ENCODE measurements around the gene AMER2.

Gene AMER2

DNA sequence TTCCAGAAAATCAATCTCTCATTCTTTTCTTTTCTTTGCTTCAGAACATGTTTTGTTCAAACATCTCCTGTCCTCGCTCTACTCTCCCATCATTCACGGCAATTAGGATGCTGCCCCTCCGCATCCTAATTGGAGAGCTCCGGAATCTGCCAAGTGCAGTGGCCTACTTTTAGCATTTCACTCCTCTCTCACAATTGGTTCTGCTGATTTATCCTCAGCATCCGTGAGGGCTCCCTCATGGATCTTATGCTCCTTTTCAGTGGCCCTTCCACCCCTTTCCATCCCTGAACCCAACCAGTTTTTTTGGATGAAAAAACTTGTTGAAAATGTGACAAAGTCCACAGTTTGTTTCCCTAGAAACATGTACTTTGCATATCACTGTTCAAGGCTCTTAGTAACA is 22.4 kb downstream of the AMER2 start:
- DNase-seq, result no peak

DNA sequence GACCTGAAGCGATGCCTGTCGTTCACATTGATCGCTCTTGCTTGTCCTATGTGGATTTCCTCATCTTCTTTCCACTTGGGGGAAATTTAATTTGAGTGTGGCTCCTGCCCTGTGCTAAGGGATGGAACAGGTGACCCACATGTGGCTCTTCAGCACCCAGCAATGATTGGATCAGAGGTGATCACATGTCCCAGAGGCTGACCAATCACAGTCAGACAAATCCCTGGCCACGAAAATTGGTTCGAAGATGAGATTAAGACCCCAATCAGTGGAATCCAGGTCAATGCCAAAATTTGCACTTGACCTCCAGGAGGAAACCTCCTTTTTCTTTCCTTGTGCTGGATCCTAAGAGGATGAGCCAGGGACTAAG is 23.7 kb downstream of the AMER2 start:
- no peak for DNase-seq

DNA sequence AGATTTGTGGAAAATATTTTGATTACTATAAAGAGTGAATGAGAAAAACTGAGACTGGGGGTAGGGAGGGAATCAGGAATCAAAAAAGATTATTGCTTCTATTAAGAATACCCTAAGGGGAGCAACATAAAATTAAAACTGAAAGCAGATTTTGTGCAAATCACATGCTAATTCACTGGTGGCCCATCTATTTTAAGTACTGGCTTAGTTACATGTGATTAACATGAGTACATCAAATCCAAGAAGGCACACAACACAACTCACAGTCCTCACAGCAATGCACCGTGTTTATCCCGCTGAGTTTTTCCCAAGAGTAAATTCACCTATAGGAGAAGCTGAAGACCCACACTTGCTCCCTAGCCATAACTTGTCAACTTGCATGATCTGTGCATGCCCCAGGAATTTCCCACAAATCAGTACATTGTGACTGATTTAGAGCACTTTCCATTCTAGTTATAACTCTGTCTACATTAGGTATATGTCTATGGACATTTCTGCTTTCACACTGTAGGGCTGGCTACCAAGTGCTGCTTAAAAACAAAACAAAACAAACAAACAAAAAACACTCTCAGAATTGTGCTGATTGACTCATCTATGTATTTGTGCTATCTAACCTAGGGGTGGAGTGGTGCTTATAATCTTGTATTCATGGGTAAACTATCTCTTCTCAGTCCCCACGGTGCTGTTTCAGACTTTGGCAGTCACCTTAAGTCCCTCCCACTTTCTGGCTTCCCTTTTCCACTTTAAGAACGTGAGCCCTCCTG is 24.3 kb downstream of the AMER2 start:
- no peak for DNase-seq

DNA sequence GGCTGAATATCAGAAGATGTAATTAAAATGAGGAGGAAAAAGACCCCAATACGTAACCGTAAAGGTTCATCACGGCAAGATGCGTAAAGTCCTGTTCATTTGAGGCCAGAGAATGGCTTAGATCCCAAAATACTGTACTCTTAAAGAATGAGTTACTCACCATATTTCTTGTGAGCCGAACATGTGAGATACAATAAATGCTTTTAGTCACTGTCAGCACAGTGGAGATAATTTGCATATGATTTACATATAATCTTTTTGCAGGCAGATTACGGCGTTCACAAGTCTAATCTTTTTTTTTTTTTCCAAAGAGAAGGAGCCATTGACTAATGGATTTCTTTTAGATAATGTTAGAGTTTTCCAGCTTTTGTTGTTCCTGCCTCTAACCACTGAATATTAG is 28.4 kb downstream of the AMER2 start:
- no peak for DNase-seq

DNA sequence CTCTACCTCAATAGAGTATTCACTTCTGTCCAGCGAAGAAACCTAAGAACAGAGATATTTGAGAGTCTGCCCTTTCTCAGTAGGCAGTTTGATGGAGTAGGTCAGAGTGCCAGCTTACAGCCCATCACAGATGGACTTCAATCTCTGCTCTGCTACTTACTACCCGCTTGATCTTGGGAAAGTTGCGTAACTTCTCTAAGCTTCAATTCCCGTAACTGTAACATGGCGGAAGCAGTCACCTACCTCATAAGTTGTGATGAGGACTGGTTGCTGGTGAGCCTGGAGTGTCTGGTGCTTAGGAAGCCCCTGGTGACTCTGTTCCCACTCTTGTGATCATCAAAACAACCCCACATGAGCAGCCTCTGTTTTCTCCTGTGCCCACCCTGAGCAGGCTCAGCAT is 31.0 kb downstream of the AMER2 start:
- no peak for DNase-seq

DNA sequence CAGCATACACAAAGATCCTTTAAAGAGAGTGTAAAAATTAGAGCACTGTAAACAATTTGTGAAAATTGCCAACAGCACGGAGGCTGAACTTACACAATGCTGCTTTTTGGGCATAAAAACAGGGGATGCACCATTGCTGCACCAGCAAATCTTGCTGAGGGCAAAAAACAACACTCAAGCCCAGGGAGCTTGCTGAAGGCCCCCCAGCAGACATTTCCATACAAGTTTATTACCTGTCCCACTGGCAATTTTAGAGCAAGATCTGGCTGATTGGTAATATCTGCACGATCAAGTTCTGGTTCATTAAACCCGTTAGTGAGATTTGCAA is 34.3 kb downstream of the AMER2 start:
- DNase-seq, result no peak

DNA sequence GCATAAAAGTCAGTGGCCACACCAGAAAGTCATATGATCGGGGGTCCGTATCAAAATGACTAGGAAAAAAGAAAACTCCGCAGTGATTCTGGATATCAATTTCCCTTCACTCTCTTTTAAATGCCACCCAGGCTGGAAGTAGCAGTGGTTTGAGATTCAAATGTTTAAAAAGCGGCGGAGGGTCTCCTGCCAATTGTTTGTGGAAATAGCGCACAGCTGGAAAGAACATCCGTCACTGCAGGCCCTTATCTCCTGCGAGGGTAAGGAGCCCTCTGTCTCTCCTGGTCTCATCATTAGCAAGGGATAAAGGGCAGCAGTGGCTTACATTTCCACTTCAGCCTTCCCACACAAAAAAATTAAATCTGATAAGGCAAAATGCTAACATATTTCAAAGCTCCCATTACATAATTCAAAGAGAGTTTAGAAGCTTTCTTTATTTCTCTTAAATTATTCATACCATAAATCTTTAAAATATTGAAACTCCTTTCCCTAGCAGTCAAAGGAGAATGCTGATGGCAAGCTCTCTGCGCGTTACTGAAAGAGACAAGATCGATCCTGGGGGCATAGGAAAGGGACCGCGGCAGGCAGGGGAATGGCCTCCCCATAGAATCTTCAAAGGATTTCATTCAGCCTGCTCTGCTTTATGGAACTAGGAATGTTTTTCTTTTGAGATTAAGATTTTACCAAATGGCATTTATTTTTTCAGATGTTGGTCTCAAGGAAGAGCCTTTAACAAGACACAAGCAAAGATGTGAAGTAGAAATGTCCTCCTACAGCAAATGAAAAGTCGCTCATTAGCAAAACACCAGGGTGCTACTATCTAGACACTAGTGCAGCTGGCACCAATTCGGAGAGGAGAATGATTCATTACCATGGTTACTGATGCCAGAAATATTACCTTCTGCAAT is 35.0 kb downstream of the AMER2 start:
- DNase-seq, result no peak

DNA sequence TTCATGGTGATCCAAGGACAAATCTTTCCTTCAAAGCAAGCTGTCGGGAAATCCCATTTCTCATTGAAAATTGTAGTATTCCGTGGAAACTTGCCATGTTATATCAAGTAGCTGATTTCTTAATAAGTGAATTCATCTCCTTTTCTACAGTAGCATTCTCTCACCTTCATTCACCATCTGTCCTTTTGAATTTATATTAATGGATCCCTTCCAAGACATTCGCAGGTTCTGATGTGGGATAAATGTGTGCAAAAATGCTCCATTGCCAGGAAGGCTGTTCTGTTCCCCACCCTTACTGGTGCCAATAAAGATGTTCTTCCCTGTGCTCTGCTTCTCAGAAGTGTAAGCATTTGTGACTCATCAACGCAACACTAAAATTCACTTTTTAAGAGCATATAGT is 36.2 kb downstream of the AMER2 start:
- DNase-seq, result no peak

DNA sequence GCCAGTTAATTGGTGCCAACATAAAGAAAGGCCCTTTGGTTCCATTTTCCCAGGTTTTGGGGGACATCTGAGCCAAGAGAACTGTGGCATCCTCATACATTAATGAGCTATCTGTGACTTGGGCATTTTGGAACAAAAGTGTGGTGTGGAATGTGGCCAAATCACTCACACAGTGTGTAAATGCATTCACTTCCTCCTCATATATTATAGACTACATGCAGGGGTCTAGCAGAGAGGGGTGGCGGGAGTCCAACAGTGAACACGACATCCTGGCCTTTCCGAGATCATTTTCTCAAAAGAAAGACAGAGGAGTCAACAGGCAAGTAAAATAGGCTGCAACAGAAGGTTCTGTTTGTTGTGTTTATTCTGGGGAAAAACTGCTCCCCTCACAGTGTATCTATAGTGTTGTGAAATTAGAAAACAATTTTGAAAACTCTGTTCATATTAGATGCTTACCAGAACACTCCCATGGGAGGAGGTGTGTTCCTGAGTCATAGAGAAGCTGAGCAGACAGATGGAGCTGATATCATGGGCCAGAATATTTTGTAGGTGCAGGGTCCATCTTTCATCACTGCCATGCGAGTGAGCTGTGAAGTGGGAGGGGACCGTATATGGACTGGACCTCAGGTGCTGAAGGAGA is 39.2 kb downstream of the AMER2 start:
- DNase-seq, result no peak

DNA sequence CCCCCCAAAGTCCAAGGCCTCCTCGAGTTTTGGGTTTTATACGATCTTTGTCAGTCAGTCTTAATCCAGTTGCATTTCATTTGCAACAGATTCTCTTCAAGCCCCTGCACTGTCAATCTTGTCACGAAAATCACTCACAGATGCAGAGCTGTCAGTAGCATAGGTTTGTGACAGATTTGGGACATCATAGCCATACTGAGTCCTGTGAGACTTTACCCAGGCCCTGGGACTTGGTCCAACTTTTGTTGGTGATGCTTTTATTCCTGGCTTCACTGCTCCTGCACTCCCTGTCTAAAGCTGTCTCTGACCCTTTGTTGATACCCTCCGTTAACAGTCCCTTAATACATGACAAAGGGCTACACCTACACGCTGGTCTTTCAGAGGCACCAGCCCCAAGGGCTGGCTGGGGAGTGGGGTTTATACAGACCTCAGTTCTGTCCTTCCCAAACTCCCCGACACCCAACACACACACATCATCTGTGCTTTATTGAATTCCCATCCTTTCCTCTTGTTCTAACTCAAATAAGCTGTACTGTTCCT is 40.1 kb downstream of the AMER2 start:
- DNase-seq, result no peak

DNA sequence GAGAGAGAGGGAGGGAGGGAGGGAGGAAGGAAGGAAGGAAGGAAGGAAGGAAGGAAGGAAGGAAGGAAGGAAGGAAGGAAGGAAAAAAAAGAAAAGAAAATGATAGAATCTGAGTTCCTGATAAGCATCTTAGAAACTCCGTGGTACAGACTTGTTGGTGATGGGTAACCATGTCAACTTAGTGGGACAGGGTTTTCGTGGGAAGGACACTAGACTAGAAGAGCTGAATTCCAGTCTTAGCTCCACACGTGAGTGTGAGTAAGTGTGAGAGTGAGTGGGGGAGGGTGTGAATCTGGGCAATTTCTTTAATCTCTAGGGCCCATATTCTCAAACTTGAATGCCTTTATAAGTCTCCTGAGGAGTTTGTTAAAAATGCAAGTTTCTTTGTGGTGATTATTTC is 41.1 kb downstream of the AMER2 start:
- DNase-seq, result no peak

DNA sequence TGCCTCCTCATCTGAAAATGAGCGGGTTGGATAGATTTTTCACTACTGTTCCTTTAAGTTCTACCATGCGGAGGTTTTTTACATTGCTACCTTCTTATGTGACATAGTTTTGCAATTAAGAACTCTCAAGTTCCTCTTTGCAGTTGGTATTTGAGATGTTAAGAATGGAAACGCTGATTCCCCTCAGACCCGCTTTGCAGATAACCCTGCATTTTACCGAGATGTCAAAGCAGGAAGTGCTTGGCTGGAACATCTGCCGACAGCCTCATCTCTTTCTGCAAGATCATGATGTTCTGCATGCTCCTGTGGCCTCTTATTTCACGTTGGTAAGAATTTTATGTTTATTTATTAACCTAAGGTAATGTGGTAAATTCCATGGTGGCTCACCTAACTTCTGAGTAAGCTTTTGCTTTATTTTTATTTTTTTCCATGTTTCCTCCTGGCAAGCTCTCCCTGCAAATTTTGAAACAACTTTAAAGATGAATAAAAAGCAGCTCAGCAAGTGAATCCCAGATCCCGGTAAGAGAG is 53.6 kb downstream of the AMER2 start:
- DNase-seq, result no peak

DNA sequence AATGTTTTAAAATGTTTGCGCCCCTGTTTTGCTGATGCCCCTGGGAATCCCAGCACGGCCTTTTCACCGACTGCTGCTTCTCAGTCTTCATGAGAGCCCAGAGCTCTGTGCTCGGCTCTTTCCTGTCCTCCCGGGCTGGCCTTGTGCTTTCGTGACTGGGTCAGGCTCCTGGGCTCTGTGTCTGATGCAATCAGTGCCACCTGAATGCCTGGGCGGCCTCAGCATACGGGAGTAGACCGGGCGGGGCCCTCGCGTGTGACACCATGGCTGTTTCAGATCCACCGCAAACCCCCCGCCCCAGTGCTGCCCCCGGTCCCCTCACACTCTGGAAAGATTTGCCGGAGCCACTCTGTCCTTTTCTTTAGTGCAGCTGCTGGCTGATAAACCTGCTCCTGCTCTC is 54.8 kb downstream of the AMER2 start:
- DNase-seq, result no peak

DNA sequence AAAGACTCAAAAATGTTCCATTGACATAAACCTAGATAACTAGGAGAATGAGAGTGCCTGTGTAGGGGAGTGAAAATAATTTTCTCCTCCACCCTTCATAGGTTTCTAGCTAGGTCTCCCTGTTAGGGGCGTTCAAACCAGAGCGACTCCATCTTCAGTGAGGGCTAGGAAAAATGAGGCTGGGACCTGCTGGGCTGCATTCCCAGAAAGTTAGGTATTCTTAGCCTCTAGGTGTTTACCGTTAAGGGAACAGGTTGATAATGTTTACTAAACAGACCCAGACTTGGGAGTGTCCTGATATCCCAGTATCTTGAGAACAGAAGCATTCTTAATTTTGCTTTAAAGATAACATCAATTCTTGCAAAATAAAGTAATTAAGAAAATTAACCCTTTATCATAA is 56.0 kb downstream of the AMER2 start:
- no peak for DNase-seq

DNA sequence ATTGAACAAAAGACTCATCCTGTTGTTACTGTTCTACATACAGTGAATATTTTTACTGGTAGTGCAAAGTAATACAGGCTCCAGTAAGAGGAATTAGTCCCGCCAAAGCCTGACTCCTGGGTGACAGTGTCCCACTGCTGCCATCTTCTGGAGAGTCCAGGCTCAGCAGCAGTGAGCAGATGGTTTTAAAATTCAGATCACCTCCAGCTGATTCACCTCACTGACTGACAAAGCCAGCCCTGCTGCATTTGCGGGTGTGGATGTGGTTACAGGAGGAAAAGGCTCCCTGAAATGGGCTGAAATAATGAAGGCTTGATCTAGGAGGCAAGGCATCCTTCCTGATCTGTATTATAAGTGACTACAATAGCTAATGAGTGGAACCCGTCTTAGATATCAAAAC is 57.9 kb downstream of the AMER2 start:
- no peak for DNase-seq

DNA sequence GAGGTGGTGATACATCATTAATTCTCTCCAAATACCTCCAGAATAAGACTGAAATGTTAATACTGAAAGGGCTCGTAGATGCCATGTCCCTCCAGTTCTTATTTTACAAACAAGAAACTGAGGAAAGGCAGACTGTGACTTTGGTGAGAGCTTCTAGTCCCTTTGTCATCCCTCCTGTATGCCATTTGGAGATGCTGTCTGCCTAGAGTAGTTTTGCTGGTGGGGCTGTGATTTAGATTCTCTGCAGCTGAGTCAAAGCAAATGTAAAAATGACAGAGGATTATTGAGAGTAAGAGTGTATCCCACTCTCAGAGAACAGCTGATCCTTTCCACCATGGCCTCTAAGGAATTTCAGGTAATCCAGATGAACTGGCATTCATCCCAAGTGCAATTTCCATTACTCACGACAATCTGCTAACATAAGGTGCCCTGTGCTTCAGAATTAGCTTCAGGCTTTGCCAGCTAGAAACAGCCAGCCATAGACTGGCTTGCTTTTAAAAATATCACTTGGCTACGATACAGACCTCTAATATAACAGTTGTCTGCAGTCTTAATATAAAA is 59.3 kb downstream of the AMER2 start:
- DNase-seq, result no peak

Measured in NCI-H1436 treated with DMSO at 0.1 percent for 48 hours (cell line).